B cell (primary cell): ENCODE measurements around the gene SH3GL1. TPM values are rescaled to one million over a fixed set of nuclear protein-coding genes. Genes with fewer than 3 reads are reported as not detected.

Experiments
- ATAC-seq: fragments of 200-7000 bp; cut with Tn5 transposase; one replicate; pipeline ENCODE4 v1.10.0; 2021; ENCODE audit warnings: low read depth, mild to moderate bottlenecking, moderate number of reproducible peaks, moderate library complexity
- CTCF ChIA-PET: fragments of 350-600 bp; sonication (Branson Sonifier 250); formaldehyde crosslinking; loops from one replicate; lab custom pipeline; 2021; ENCODE audit warnings: antibody characterized with exemption, inconsistent platforms; lab: Charles Lee
- POLR2A ChIA-PET: fragments of 350-600 bp; sonication (Branson Sonifier 250); formaldehyde crosslinking; loops from one replicate; lab custom pipeline; 2021; ENCODE audit warnings: antibody characterized with exemption; lab: Charles Lee
- DNase-seq: peaks from one replicate; pipeline ENCODE4 v3.0.0; 2013
- H2AFZ ChIP-seq: 2 replicates; pipeline ENCODE4 v1.6.1; 2012; ENCODE audit warnings: mild to moderate bottlenecking, low read depth, low read length; ENCODE audit not compliant: insufficient read depth, poor library complexity, severe bottlenecking
- H3K27ac ChIP-seq, 2 donors: 1 replicate in 1 of 2; 2 replicates in 1 of 2; pipeline ENCODE4 v1.5.1; 2012 to 2013; ENCODE audit warnings: low read length in 2 of 2, mild to moderate bottlenecking in 2 of 2, moderate library complexity in 1 of 2
- H3K27me3 ChIP-seq, 4 experiments: fragments of 200-600 bp in 1 of 4; sonication (generic) in 1 of 4; replicated peaks in 1 of 4; 1 replicate in 2 of 4; 2 replicates in 2 of 4; pipeline versions ENCODE4 v1.6.1 to v1.7.0; 2013 to 2016; ENCODE audit warnings: low read length in 3 of 4, mild to moderate bottlenecking in 2 of 4, mixed read lengths in 1 of 4, moderate library complexity in 1 of 4; ENCODE audit not compliant: insufficient read depth in 4 of 4, control insufficient read depth in 3 of 4; ENCODE audit errors: control extremely low read depth in 1 of 4
- H3K36me3 ChIP-seq, 2 experiments: replicated peaks in 1 of 2; 1 replicate in 1 of 2; 2 replicates in 1 of 2; pipeline versions ENCODE4 v1.6.1 to v1.7.1; 2013; ENCODE audit warnings: low read length in 1 of 2; ENCODE audit not compliant: insufficient read depth in 2 of 2, control insufficient read depth in 1 of 2; ENCODE audit errors: control extremely low read depth in 1 of 2, extremely low read depth in 1 of 2
- H3K4me1 ChIP-seq, 2 donors: fragments of 200-600 bp in 1 of 2; sonication (generic) in 1 of 2; 1 replicate in 1 of 2; 2 replicates in 1 of 2; pipeline versions ENCODE4 v1.5.1 to v1.6.1; 2013 to 2017; ENCODE audit warnings: low read length in 2 of 2; ENCODE audit not compliant: control insufficient read depth in 2 of 2, insufficient read depth in 2 of 2
- H3K4me2 ChIP-seq: replicated peaks from 2 replicates; pipeline ENCODE3; 2012; ENCODE audit warnings: mild to moderate bottlenecking, low read depth, low read length; ENCODE audit not compliant: poor library complexity, severe bottlenecking
- H3K4me3 ChIP-seq, 5 experiments: fragments of 200-600 bp in 1 of 5; sonication (generic) in 1 of 5; 1 replicate in 3 of 5; 2 replicates in 2 of 5; pipeline versions ENCODE4 v1.5.1 to v1.7.0; 2011 to 2016; ENCODE audit warnings: low read length in 4 of 5, mild to moderate bottlenecking in 4 of 5, low read depth in 2 of 5, control low read depth in 1 of 5, moderate library complexity in 1 of 5; ENCODE audit not compliant: insufficient read depth in 1 of 5; ENCODE audit errors: control extremely low read depth in 1 of 5, extremely low read depth in 1 of 5
- H3K79me2 ChIP-seq: fragments of 200-600 bp; sonication (generic); one replicate; pipeline ENCODE4 v1.6.0; 2016; ENCODE audit warnings: low read length; ENCODE audit not compliant: control insufficient read depth, insufficient read depth
- H3K9ac ChIP-seq: fragments of 200-600 bp; sonication (generic); 2 replicates; pipeline ENCODE4 v1.6.1; 2017; ENCODE audit warnings: mild to moderate bottlenecking, low read length, moderate library complexity
- H3K9me3 ChIP-seq, 3 donors: one replicate each; pipeline versions ENCODE4 v1.6.1 to v1.7.1; 2013; ENCODE audit warnings: low read length in 2 of 3; ENCODE audit not compliant: control insufficient read depth in 2 of 3, insufficient read depth in 1 of 3; ENCODE audit errors: control extremely low read depth in 1 of 3
- H4K20me1 ChIP-seq: 2 replicates; pipeline ENCODE4 v1.6.0; 2012; ENCODE audit warnings: mild to moderate bottlenecking, low read length; ENCODE audit not compliant: insufficient read depth, control insufficient read depth, poor library complexity, severe bottlenecking
- H3K27ac Mint-ChIP-seq: one replicate; pipeline ENCODE4 v1.8.0; 2021; ENCODE audit warnings: mixed read lengths
- H3K27me3 Mint-ChIP-seq: one replicate; pipeline ENCODE4 v1.8.0; 2021; ENCODE audit warnings: mixed read lengths
- H3K4me1 Mint-ChIP-seq: one replicate; pipeline ENCODE4 v1.8.0; 2021; ENCODE audit warnings: mixed read lengths
- H3K4me3 Mint-ChIP-seq: one replicate; pipeline ENCODE4 v1.8.0; 2021; ENCODE audit warnings: mixed read lengths
- H3K9me3 Mint-ChIP-seq: one replicate; pipeline ENCODE4 v1.8.0; 2022; ENCODE audit warnings: mixed read lengths; ENCODE audit not compliant: insufficient read depth
- CTCF ChIP-seq: fragments of 200-600 bp; IDR thresholded peaks from one replicate; pipeline ENCODE4 v1.8.0; 2022; ENCODE audit warnings: antibody characterized with exemption, mild to moderate bottlenecking
- EZH2 ChIP-seq: IDR thresholded peaks from 2 replicates; pipeline ENCODE4 v1.6.1; 2012; ENCODE audit warnings: borderline replicate concordance, low read depth, mild to moderate bottlenecking, moderate library complexity, low read length; ENCODE audit not compliant: insufficient read depth, poor library complexity, severe bottlenecking
- WGBS: methylation state at CpG from one replicate; pipeline ENCODE4 v1.1.5; 2013; ENCODE audit warnings: missing lambda C conversion rate; ENCODE audit not compliant: insufficient coverage; 5-methylcytosine and 5-hydroxymethylcytosine counted together
- intact Hi-C: fragments of 100-400 bp; cut with micrococcal nuclease; formaldehyde crosslinking; loops from one replicate; pipeline ENCODE4 v1.10.0; 2022
- polyA plus RNA-seq: library from polyadenylated mRNA; depleted of rRNA; stranded (reverse); fragments of >200 nt; gene quantifications from 2 replicates; pipeline ENCODE4 v1.2.3, GENCODE V29; 2012
- total RNA-seq, 2 donors: library from RNA; stranded (reverse); fragments of 120-200 nt in 1 of 2; gene quantifications; 1 replicate in 1 of 2; 2 replicates in 1 of 2; pipeline versions ENCODE4 v1.2.3 to v1.2.4, GENCODE V29; 2013 to 2022

Gene SH3GL1
- total and polyA plus RNA-seq, 2 donors (not counting 1 experiment from before 2014, with no cell fraction given), result 37.2 to 42.4 TPM

- no peak overlapping the region for H3K4me3 Mint-ChIP-seq
- Histone ChIP-seq H3K4me2 (no peak overlapping the region), H3K4me3 (no peak overlapping the region), H2AFZ (no peak overlapping the region), H3K27me3 (no peaks in the 10 kb centered on the region), H3K4me1 (no peaks in the 10 kb centered on the region), H3K27ac (no peak overlapping the region), H4K20me1 (peaks cover 95% of the 10 kb centered on the region), H3K9me3 (no peaks in the 10 kb centered on the region), H3K79me2 (peaks cover 100% of the 10 kb centered on the region), H3K36me3 (peaks cover 0 to 40% of the 10 kb centered on the region in 2 experiments), H3K9ac (no peak overlapping the region)
- POLR2A ChIA-PET, result no interaction called here
- peaks cover 24% of the 10 kb centered on the region for H3K4me1 Mint-ChIP-seq
- intact Hi-C loops, result no loop called here
- ATAC-seq (no peak), DNase-seq (no peak)
- H3K27me3 Mint-ChIP-seq, result no peaks in the 10 kb centered on the region
- CTCF ChIA-PET, result interaction anchor here (1.0 to 2.0 kb wide), 2 partner anchors 12 to 19 kb away, joined by 3 to 4 read pairs; partner anchors contain the start of gene SH3GL1
- no peak overlapping the region for H3K27ac Mint-ChIP-seq
- H3K9me3 Mint-ChIP-seq, result no peaks in the 10 kb centered on the region
- TF ChIP-seq EZH2, result no peak
- no peak for TF ChIP-seq CTCF
- WGBS, result 96% methylated on average over 16 of the region's 16 CpGs
Measured at GRCh38 chr19:4388337-4389063, 11.8 kb downstream of the SH3GL1 start.

- no peaks in the 10 kb centered on the region for H3K27me3 ChIP-seq
- WGBS, result 94% methylated on average over 11 of the region's 13 CpGs
- peaks cover 4 to 9% of the 10 kb centered on the region in 2 donors for H3K4me1 ChIP-seq
- no peak for ATAC-seq
- H3K4me2 ChIP-seq, result no peak overlapping the region
- H3K9me3 Mint-ChIP-seq, result no peaks in the 10 kb centered on the region
- no peaks in the 10 kb centered on the region for H3K27me3 Mint-ChIP-seq
- H3K79me2 ChIP-seq, result peaks cover 96% of the 10 kb centered on the region
- H3K9me3 ChIP-seq, result peaks cover 0 to 3% (median 0%) of the 10 kb centered on the region in 3 donors
- no peak overlapping the region for H2AFZ ChIP-seq
- ChIA-PET POLR2A (no interaction called here), CTCF (no interaction called here)
- intact Hi-C loops, result no loop called here
- no peak overlapping the region for H3K27ac Mint-ChIP-seq
- no peak overlapping the region for H3K4me3 Mint-ChIP-seq
- H3K27ac ChIP-seq, result no peak overlapping the region
- H3K4me3 ChIP-seq, result no peak overlapping the region
- H3K4me1 Mint-ChIP-seq, result peaks cover 32% of the 10 kb centered on the region
- DNase-seq, result no peak
- no peak overlapping the region for H3K9ac ChIP-seq
- H4K20me1 ChIP-seq, result peaks cover 73% of the 10 kb centered on the region
- TF ChIP-seq EZH2, result no peak
- TF ChIP-seq CTCF, result no peak
- peaks cover 0 to 34% of the 10 kb centered on the region in 2 experiments for H3K36me3 ChIP-seq
Measured at GRCh38 chr19:4386041-4386782, 14.1 kb downstream of the SH3GL1 start.
